ENCODE results near the gene SEMA6D. TPM values are rescaled to one million over a fixed set of nuclear protein-coding genes. Genes with fewer than 3 reads are reported as not detected.

The SEMA6D gene
- polyA plus RNA-seq, 1 donor (not counting 4 experiments of a cell fraction or from before 2014, with no cell fraction given), result 0.67 TPM

DNA sequence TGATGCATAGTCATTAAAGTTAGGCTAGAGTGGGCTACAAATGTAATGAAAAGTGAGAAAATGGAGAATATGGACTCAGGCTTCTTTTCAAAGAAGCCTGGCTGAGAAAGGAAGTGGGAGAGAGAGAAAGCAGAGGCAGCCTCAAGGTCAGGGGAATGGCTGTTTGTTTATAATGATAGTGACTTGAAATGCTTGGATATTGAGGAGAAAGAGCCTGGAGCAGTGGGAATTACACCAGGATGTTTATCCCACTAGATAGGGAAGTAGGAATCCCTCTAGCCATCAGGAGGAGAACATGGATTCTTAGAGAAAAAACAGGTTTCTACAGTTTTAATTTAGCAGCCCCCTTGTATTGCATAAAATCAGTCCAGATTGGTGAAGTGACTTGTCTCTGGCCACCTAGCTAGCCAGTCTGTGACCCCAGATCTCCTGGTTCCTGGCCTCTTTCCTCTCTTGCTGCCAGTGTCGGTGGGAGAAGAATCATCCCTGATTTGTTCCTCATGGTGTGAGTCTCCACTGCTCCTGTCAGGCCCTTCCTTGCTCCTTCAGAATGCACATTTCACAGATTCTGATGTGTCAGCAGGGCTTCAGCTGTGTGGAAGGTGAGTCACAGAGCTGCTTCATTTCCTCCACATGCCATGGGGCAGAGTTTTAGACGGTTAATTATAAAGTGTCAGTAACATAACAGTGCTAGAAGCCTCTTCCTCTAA, 32.9 kb downstream of the SEMA6D start:
- Histone ChIP-seq H3K9me3 (ENCODE audit: control insufficient read depth, low read depth, low read length) (peaks cover 1% of the 10 kb centered on the region), H3K4me1 (ENCODE audit: control insufficient read depth, extremely low read depth, insufficient read depth, low read length) (peaks cover 20% of the 10 kb centered on the region), H3K27ac (ENCODE audit: control insufficient read depth, insufficient read depth, low read length) (peak overlapping the region; percentile 1), H4K20me1 (ENCODE audit: control insufficient read depth, extremely low read depth, insufficient read depth, low read length) (no peaks in the 10 kb centered on the region), H3K9me1 (ENCODE audit: control insufficient read depth, extremely low read depth, insufficient read depth, low read length) (no peaks in the 10 kb centered on the region), H3K9ac (ENCODE audit: control insufficient read depth, extremely low read depth, insufficient read depth, low read length) (no peak overlapping the region), H2AFZ (ENCODE audit: control insufficient read depth, low read length) (peak overlapping the region; percentile 66), H3K27me3 (ENCODE audit: control insufficient read depth, extremely low read depth, insufficient read depth, low read length) (no peaks in the 10 kb centered on the region), H3K4me3 (ENCODE audit: control insufficient read depth in 2 of 3, extremely low read depth in 1 of 3, insufficient read depth in 2 of 3, low read depth in 1 of 3, low read length in 3 of 3) (no peak overlapping the region), H3K79me2 (ENCODE audit: control insufficient read depth, insufficient read depth, low read length) (no peaks in the 10 kb centered on the region), H3K4me2 (ENCODE audit: control insufficient read depth, extremely low read depth, insufficient read depth, low read depth, low read length) (peak overlapping the region; percentile 39), H3K36me3 (ENCODE audit: control insufficient read depth in 2 of 2, extremely low read depth in 1 of 2, insufficient read depth in 2 of 2, low read length in 2 of 2) (no peaks in the 10 kb centered on the region)
- TF ChIP-seq EZH2 (IDR thresholded peaks at IDR 0.05; ENCODE audit: low read length), result no peak
- TF ChIP-seq, protein P1, sequence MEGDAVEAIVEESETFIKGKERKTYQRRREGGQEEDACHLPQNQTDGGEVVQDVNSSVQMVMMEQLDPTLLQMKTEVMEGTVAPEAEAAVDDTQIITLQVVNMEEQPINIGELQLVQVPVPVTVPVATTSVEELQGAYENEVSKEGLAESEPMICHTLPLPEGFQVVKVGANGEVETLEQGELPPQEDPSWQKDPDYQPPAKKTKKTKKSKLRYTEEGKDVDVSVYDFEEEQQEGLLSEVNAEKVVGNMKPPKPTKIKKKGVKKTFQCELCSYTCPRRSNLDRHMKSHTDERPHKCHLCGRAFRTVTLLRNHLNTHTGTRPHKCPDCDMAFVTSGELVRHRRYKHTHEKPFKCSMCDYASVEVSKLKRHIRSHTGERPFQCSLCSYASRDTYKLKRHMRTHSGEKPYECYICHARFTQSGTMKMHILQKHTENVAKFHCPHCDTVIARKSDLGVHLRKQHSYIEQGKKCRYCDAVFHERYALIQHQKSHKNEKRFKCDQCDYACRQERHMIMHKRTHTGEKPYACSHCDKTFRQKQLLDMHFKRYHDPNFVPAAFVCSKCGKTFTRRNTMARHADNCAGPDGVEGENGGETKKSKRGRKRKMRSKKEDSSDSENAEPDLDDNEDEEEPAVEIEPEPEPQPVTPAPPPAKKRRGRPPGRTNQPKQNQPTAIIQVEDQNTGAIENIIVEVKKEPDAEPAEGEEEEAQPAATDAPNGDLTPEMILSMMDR (optimal IDR thresholded peaks at IDR 0.05 in 1 of 3, IDR thresholded peaks at IDR 0.05 in 1 of 3, conservative IDR thresholded peaks at IDR 0.05 in 1 of 3; ENCODE audit: extremely low read depth in 1 of 3, insufficient read depth in 2 of 3, low read length in 3 of 3), result no peak
- FAIRE-seq (peak; percentile 97), DNase-seq (ENCODE audit: low read depth, low spot score) (peak; percentile 17)
- dilution Hi-C loops (cut with MboI; ENCODE audit: extremely low pct_ligation_motif_present, low sequenced_read_pairs), result no loop called here

DNA sequence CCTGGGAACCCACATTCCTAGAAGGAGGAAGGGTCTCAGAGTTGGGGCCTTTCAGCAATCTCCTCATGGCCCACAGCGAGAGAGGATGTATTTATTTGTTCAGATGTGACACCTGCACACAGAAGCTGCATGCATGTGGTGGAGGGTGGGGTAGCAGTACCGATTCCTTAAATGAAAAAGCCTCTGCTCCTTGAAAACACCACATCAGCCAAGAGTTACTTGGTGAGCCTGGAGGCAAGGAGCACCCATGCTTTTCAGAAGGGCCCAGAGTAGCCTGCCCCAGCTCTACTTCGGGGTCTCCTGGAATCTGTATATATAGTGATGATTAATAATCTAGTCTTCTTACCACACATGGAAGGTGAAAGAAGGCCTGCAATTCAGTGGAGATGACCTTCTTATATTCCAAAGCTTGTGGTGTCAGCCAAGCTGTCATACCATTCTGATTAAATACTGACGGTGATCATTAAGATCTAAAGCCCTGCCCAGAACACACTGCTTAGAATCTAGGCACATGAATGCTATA, 33.5 kb downstream of the SEMA6D start:
- H3K4me2 ChIP-seq (ENCODE audit: control insufficient read depth, extremely low read depth, insufficient read depth, low read depth, low read length), result peak overlapping the region; percentile 39
- no peaks in the 10 kb centered on the region for H3K27me3 ChIP-seq (ENCODE audit: control insufficient read depth, extremely low read depth, insufficient read depth, low read length)
- H4K20me1 ChIP-seq (ENCODE audit: control insufficient read depth, extremely low read depth, insufficient read depth, low read length), result no peaks in the 10 kb centered on the region
- no peak overlapping the region for H3K9ac ChIP-seq (ENCODE audit: control insufficient read depth, extremely low read depth, insufficient read depth, low read length)
- no peaks in the 10 kb centered on the region for H3K9me1 ChIP-seq (ENCODE audit: control insufficient read depth, extremely low read depth, insufficient read depth, low read length)
- no peaks in the 10 kb centered on the region for H3K79me2 ChIP-seq (ENCODE audit: control insufficient read depth, insufficient read depth, low read length)
- H3K4me3 ChIP-seq (ENCODE audit: control insufficient read depth in 2 of 3, extremely low read depth in 1 of 3, insufficient read depth in 2 of 3, low read depth in 1 of 3, low read length in 3 of 3), result no peak overlapping the region
- no peak for TF ChIP-seq EZH2 (IDR thresholded peaks at IDR 0.05; ENCODE audit: low read length)
- TF ChIP-seq, protein P1 (optimal IDR thresholded peaks at IDR 0.05 in 1 of 3, IDR thresholded peaks at IDR 0.05 in 1 of 3, conservative IDR thresholded peaks at IDR 0.05 in 1 of 3; ENCODE audit: extremely low read depth in 1 of 3, insufficient read depth in 2 of 3, low read length in 3 of 3), result no peak
- no peak for FAIRE-seq
- H3K36me3 ChIP-seq (ENCODE audit: control insufficient read depth in 2 of 2, extremely low read depth in 1 of 2, insufficient read depth in 2 of 2, low read length in 2 of 2), result no peaks in the 10 kb centered on the region
- H2AFZ ChIP-seq (ENCODE audit: control insufficient read depth, low read length), result peak overlapping the region; percentile 16
- no peak overlapping the region for H3K27ac ChIP-seq (ENCODE audit: control insufficient read depth, insufficient read depth, low read length)
- dilution Hi-C loops (cut with MboI; ENCODE audit: extremely low pct_ligation_motif_present, low sequenced_read_pairs), result no loop called here
- peaks cover 1% of the 10 kb centered on the region for H3K9me3 ChIP-seq (ENCODE audit: control insufficient read depth, low read depth, low read length)
- no peak for DNase-seq (ENCODE audit: low read depth, low spot score)
- peaks cover 20% of the 10 kb centered on the region for H3K4me1 ChIP-seq (ENCODE audit: control insufficient read depth, extremely low read depth, insufficient read depth, low read length)
